Adrenal gland (tissue), 5 donors: ENCODE results near the gene ITIH4.

Experiments
- CTCF ChIP-seq, 6 experiments: fragments of 450-650 bp in 4 of 6; fragments of 200-600 bp in 2 of 6; sonication (generic) in 1 of 6; IDR thresholded peaks; 1 replicate in 5 of 6; 2 replicates in 1 of 6; pipeline versions ENCODE4 v1.5.1 to v1.8.0; 2016 to 2021; ENCODE audit warnings: antibody characterized with exemption in 6 of 6, mild to moderate bottlenecking in 2 of 6, moderate library complexity in 1 of 6
- POLR2A ChIP-seq, 2 donors: fragments of 450-650 bp; IDR thresholded peaks; one replicate each; pipeline ENCODE4 v1.6.1; 2017; ENCODE audit warnings: antibody characterized with exemption in 2 of 2, mild to moderate bottlenecking in 2 of 2, moderate library complexity in 1 of 2
- donor health status: DM: no; HTN: no; CAD: no.

- no peak for TF ChIP-seq CTCF (IDR thresholded peaks at IDR 0.05)
- TF ChIP-seq POLR2A (IDR thresholded peaks at IDR 0.05): no peak
Measured at GRCh38 chr3:52813810-52814209, 16.7 kb downstream of the ITIH4 start.
